ENCODE results near the gene PDE9A. TPM values are rescaled to one million over a fixed set of nuclear protein-coding genes. Genes with fewer than 3 reads are reported as not detected.

PDE9A gene
- total and polyA plus RNA-seq, 2 experiments from 2014 or later = 26.5 to 31.1 TPM

GRCh38 chr21:42621819-42622177 is 31.6 kb upstream of the PDE9A start:
- H3K27ac Mint-ChIP-seq = no peak overlapping the region
- no peaks in the 10 kb centered on the region for H3K36me3 ChIP-seq (ENCODE audit: insufficient read depth)
- peaks cover 10% of the 10 kb centered on the region for H3K27me3 Mint-ChIP-seq (ENCODE audit: insufficient read depth, low read depth, poor library complexity)
- H3K79me2 ChIP-seq (replicated peaks; ENCODE audit: insufficient read depth) = no peaks in the 10 kb centered on the region
- H2AFZ ChIP-seq = no peak overlapping the region
- H3K4me3 Mint-ChIP-seq = no peak overlapping the region
- no peak overlapping the region for H3K27ac ChIP-seq (ENCODE audit: low read depth)
- H3K9me2 ChIP-seq (ENCODE audit: insufficient read depth) = no peaks in the 10 kb centered on the region
- H3K4me1 ChIP-seq (ENCODE audit: insufficient read depth) = no peaks in the 10 kb centered on the region; the same call in 1 of the 2 replicates
- H3F3A ChIP-seq (replicated peaks; ENCODE audit: low read depth) = no peaks in the 10 kb centered on the region
- H3K4me1 Mint-ChIP-seq = peaks cover 7% of the 10 kb centered on the region
- H3K27me3 ChIP-seq (ENCODE audit: insufficient read depth) = no peaks in the 10 kb centered on the region
- no peak overlapping the region for H3K4me3 ChIP-seq
- H3K4me2 ChIP-seq = no peak overlapping the region
- H4K20me1 ChIP-seq (replicated peaks; ENCODE audit: insufficient read depth) = no peaks in the 10 kb centered on the region
- ATAC-seq (no peak), DNase-seq (ENCODE audit: low spot score) (no peak)
- H3K9me3 Mint-ChIP-seq = no peaks in the 10 kb centered on the region; the same call in 2 of the 3 replicates
- TF ChIP-seq REST (IDR thresholded peaks at IDR 0.05; ENCODE audit: unreplicated experiment) = no peak
- TF ChIP-seq POLR2AphosphoS5 (IDR thresholded peaks at IDR 0.05; ENCODE audit: low read depth) = no peak
- no peak for TF ChIP-seq ETS1 (IDR thresholded peaks at IDR 0.05)
- no peak for TF ChIP-seq EZH2phosphoT487 (IDR thresholded peaks at IDR 0.05; ENCODE audit: unreplicated experiment)
- no peak for TF ChIP-seq CREB1 (CRISPR knock-in tag; IDR thresholded peaks at IDR 0.05; ENCODE audit: low read depth)
- no peak for TF ChIP-seq CTCF (conservative IDR thresholded peaks at IDR 0.05; ENCODE audit: low read depth in 2 of 2)
- no peak for TF ChIP-seq ZNF331 (CRISPR knock-in tag; IDR thresholded peaks at IDR 0.05; ENCODE audit: low read depth)
- no peak for TF ChIP-seq JUNB (IDR thresholded peaks at IDR 0.05; ENCODE audit: unreplicated experiment)
- TF ChIP-seq ZNF114 (CRISPR knock-in tag; IDR thresholded peaks at IDR 0.05) = no peak
- TF ChIP-seq STAT1 (IDR thresholded peaks at IDR 0.05; ENCODE audit: unreplicated experiment) = no peak
- TF ChIP-seq ZNF462 (CRISPR knock-in tag; IDR thresholded peaks at IDR 0.05) = no peak
- TF ChIP-seq EZH2 (IDR thresholded peaks at IDR 0.05; ENCODE audit: low read depth, unreplicated experiment) = no peak
- no peak for TF ChIP-seq NANOG (IDR thresholded peaks at IDR 0.05; ENCODE audit: borderline replicate concordance)
- H3K36me3 Mint-ChIP-seq (ENCODE audit: low read depth) = no peaks in the 10 kb centered on the region
